ENCODE results near the gene DNM2. TPM values are rescaled to one million over a fixed set of nuclear protein-coding genes. Genes with fewer than 3 reads are reported as not detected.
A peak's percentile ranks its signal among the peaks of the same experiment; 100 is the strongest.

Gene DNM2
- total and polyA plus RNA-seq, 2 of the 13 experiments (the other 11 are each of a cell fraction or from before 2014, with no cell fraction given) = 41.7 to 59.8 TPM

GRCh38 chr19:10717356-10718204 is at the start of gene DNM2 (continued):
- TF ChIP-seq ZNF318 (CRISPR knock-in tag; IDR thresholded peaks at IDR 0.05) = no peak
- TF ChIP-seq SAFB2 (CRISPR knock-in tag; IDR thresholded peaks at IDR 0.05; ENCODE audit: borderline replicate concordance, low read depth) = no peak
- peak; percentile 0; the same call in 1 of the 2 replicates for TF ChIP-seq ZNF777 (CRISPR knock-in tag; IDR thresholded peaks at IDR 0.05)
- no peak for TF ChIP-seq PRPF4 (IDR thresholded peaks at IDR 0.05; ENCODE audit: low read depth, low read length, poor library complexity, severe bottlenecking)
- peak; percentile 81 for TF ChIP-seq ELF1 (CRISPR knock-in tag; IDR thresholded peaks at IDR 0.05)
- no peak for TF ChIP-seq KLF6 (CRISPR knock-in tag; IDR thresholded peaks at IDR 0.05)
- TF ChIP-seq ZNF577 (CRISPR knock-in tag; IDR thresholded peaks at IDR 0.05; ENCODE audit: borderline replicate concordance, low read depth) = no peak
- no peak for TF ChIP-seq TAF1 (CRISPR knock-in tag; IDR thresholded peaks at IDR 0.05)
- TF ChIP-seq IKZF4 (CRISPR knock-in tag; IDR thresholded peaks at IDR 0.05; ENCODE audit: borderline replicate concordance, low read depth, not compliant biosample characterization) = no peak
- peak; percentile 31; the same call in 1 of the 2 replicates for TF ChIP-seq ZNF441 (CRISPR knock-in tag; IDR thresholded peaks at IDR 0.05; ENCODE audit: borderline replicate concordance)
- TF ChIP-seq LRRFIP1 (CRISPR knock-in tag; conservative IDR thresholded peaks at IDR 0.05) = no peak
- no peak for TF ChIP-seq CHD4 (IDR thresholded peaks at IDR 0.05; ENCODE audit: borderline replicate concordance, low read length)
- TF ChIP-seq PITX1 (CRISPR knock-in tag; IDR thresholded peaks at IDR 0.05) = 0 out of 2 replicates have a peak, but pooled peaks have one; percentile 13
- TF ChIP-seq ZFP36 (IDR thresholded peaks at IDR 0.05; ENCODE audit: borderline replicate concordance, low read depth, low read length, partially characterized antibody) = no peak
- no peak for TF ChIP-seq ZNF367 (CRISPR knock-in tag; IDR thresholded peaks at IDR 0.05; ENCODE audit: borderline replicate concordance)
- no peak for TF ChIP-seq ZSCAN22 (CRISPR knock-in tag; IDR thresholded peaks at IDR 0.05)
- peak; percentile 74 for TF ChIP-seq ZGPAT (CRISPR knock-in tag; IDR thresholded peaks at IDR 0.05)

Measured in HepG2 (cell line).